OCI-LY3 (cell line): ENCODE data around the gene KIRREL1.

Source experiments
- CTCF ChIP-seq: fragments of 200-600, 300-600 bp; sonication (generic); IDR thresholded peaks from 2 replicates; pipeline ENCODE4 v1.5.1; 2014; ENCODE audit warnings: antibody characterized with exemption, low read length, low read depth
- EZH2phosphoT487 ChIP-seq: fragments of 200-600 bp; shearing (Covaris generic); IDR thresholded peaks from 2 replicates; pipeline ENCODE4 v1.6.1; 2018; ENCODE audit warnings: antibody characterized with exemption, mixed run types, low read depth

GRCh38 chr1:157951230-157951629, 42.2 kb upstream of the KIRREL1 start:
- no peak for TF ChIP-seq CTCF
- TF ChIP-seq EZH2phosphoT487 = no peak
